ENCODE data around the gene LRFN2. TPM values are rescaled to one million over a fixed set of nuclear protein-coding genes. Genes with fewer than 3 reads are reported as not detected.

Gene LRFN2
- total RNA-seq, 1 donor from 2014 or later: not detected

GRCh38 chr6:40577672-40578071, 9.5 kb downstream of the LRFN2 start:
- Histone ChIP-seq H3K4me3 (no peak overlapping the region), H3K27ac (no peak overlapping the region), H3K36me3 (no peaks in the 10 kb centered on the region), H3K9me3 (no peaks in the 10 kb centered on the region), H3K27me3 (no peaks in the 10 kb centered on the region), H3K4me1 (no peaks in the 10 kb centered on the region)
- no peak for DNase-seq (ENCODE audit: extremely low spot score in 2 of 2)
- TF ChIP-seq POLR2A (IDR thresholded peaks at IDR 0.05) (no peak), CTCF (IDR thresholded peaks at IDR 0.05) (no peak), POLR2AphosphoS5 (IDR thresholded peaks at IDR 0.05; ENCODE audit: insufficient read depth in 1 of 2, low read depth in 1 of 2) (no peak)
- intact Hi-C loops (cut with DNase I): no loop called here

- Histone ChIP-seq H3K9me3 (no peaks in the 10 kb centered on the region), H3K36me3 (no peaks in the 10 kb centered on the region), H3K27ac (no peak overlapping the region), H3K27me3 (no peaks in the 10 kb centered on the region), H3K4me1 (no peaks in the 10 kb centered on the region), H3K4me3 (no peak overlapping the region)
- no peak for DNase-seq (ENCODE audit: extremely low spot score in 2 of 2)
- intact Hi-C loops (cut with DNase I): no loop called here
- TF ChIP-seq POLR2A (IDR thresholded peaks at IDR 0.05) (no peak), CTCF (IDR thresholded peaks at IDR 0.05) (no peak), POLR2AphosphoS5 (IDR thresholded peaks at IDR 0.05; ENCODE audit: insufficient read depth in 1 of 2, low read depth in 1 of 2) (no peak)
Observed at GRCh38 chr6:40573221-40573620, 13.9 kb downstream of the LRFN2 start.

- no peak for DNase-seq (ENCODE audit: extremely low spot score in 2 of 2)
- no peaks in the 10 kb centered on the region for H3K4me1 ChIP-seq
- no peaks in the 10 kb centered on the region for H3K36me3 ChIP-seq
- no peak overlapping the region for H3K27ac ChIP-seq
- intact Hi-C loops (cut with DNase I): no loop called here
- H3K9me3 ChIP-seq: no peaks in the 10 kb centered on the region
- TF ChIP-seq POLR2AphosphoS5 (IDR thresholded peaks at IDR 0.05; ENCODE audit: insufficient read depth in 1 of 2, low read depth in 1 of 2) (no peak), CTCF (IDR thresholded peaks at IDR 0.05) (no peak), POLR2A (IDR thresholded peaks at IDR 0.05) (no peak)
- no peak overlapping the region for H3K4me3 ChIP-seq
- H3K27me3 ChIP-seq: no peaks in the 10 kb centered on the region
Observed at GRCh38 chr6:40569162-40569910, 17.8 kb downstream of the LRFN2 start.

- no peak overlapping the region for H3K4me3 ChIP-seq
- DNase-seq (ENCODE audit: extremely low spot score in 2 of 2): no peak
- H3K27ac ChIP-seq: no peak overlapping the region
- H3K4me1 ChIP-seq: no peaks in the 10 kb centered on the region
- no peaks in the 10 kb centered on the region for H3K27me3 ChIP-seq
- intact Hi-C loops (cut with DNase I): no loop called here
- TF ChIP-seq CTCF (IDR thresholded peaks at IDR 0.05): no peak
- TF ChIP-seq POLR2AphosphoS5 (IDR thresholded peaks at IDR 0.05; ENCODE audit: insufficient read depth in 1 of 2, low read depth in 1 of 2): no peak
- no peak for TF ChIP-seq POLR2A (IDR thresholded peaks at IDR 0.05)
- no peaks in the 10 kb centered on the region for H3K9me3 ChIP-seq
- no peaks in the 10 kb centered on the region for H3K36me3 ChIP-seq
Observed at GRCh38 chr6:40568062-40568708, 19.0 kb downstream of the LRFN2 start.

GRCh38 chr6:40563111-40563510, 24.1 kb downstream of the LRFN2 start:
- no peak for DNase-seq (ENCODE audit: extremely low spot score in 2 of 2)
- no peaks in the 10 kb centered on the region for H3K27me3 ChIP-seq
- intact Hi-C loops (cut with DNase I): no loop called here
- no peaks in the 10 kb centered on the region for H3K4me1 ChIP-seq
- TF ChIP-seq CTCF (IDR thresholded peaks at IDR 0.05) (no peak), POLR2AphosphoS5 (IDR thresholded peaks at IDR 0.05; ENCODE audit: insufficient read depth in 1 of 2, low read depth in 1 of 2) (no peak), POLR2A (IDR thresholded peaks at IDR 0.05) (no peak)
- H3K4me3 ChIP-seq: no peak overlapping the region
- H3K36me3 ChIP-seq: no peaks in the 10 kb centered on the region
- no peak overlapping the region for H3K27ac ChIP-seq
- H3K9me3 ChIP-seq: no peaks in the 10 kb centered on the region
